8988T (cell line): Measurements from ENCODE around the gene SPNS1.

ENCODE experiments used
- DNase-seq: peaks from one replicate; pipeline ENCODE4 v3.0.0; 2011

The SPNS1 gene

GRCh38 chr16:29030086-29030840 is 55.7 kb downstream of the SPNS1 start:
- no peak for DNase-seq
